GM18519 (cell line): ENCODE measurements around the gene YPEL3.

Source experiments
- ATAC-seq: cut with Tn5 transposase; IDR thresholded peaks from one replicate; pipeline ENCODE4 v1.9.1; 2021; ENCODE audit warnings: mild to moderate bottlenecking, moderate library complexity; ENCODE audit not compliant: unreplicated experiment, low FRiP score

The YPEL3 gene

GRCh38 chr16:30075503-30076275 is 20.3 kb downstream of the YPEL3 start, which contains the start of gene PPP4C:
Gene PPP4C (plus strand): TSS chr16:30075994. CDS start chr16:30076378, 384 bp downstream.
- ATAC-seq, result no peak

- ATAC-seq, result no peak
Observed at GRCh38 chr16:30070490-30070889, 25.5 kb downstream of the YPEL3 start.

- ATAC-seq, result no peak
Observed at GRCh38 chr16:30069611-30070462, 26.2 kb downstream of the YPEL3 start.

GRCh38 chr16:30068750-30069610 is 27.0 kb downstream of the YPEL3 start:
- no peak for ATAC-seq

DNA sequence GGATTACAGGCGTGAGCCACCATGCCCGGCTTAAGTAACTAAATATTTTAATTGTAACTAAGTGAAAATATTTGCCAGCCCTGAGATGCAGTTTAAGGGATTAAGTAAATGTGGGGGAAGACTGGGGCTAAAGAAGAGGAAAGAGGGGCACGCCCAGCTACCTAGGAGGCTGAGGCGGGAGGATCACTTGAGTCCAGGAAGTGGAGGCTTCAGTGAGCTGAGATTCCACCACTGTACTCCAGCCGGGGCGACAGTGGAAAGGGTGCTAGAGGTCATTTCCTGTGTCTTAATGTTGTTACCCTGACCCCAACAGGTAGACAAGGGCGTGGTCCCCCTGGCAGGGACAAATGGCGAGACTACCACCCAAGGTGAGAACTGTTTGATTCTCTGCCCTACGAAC is 27.7 kb downstream of the YPEL3 start:
- ATAC-seq, result no peak

DNA sequence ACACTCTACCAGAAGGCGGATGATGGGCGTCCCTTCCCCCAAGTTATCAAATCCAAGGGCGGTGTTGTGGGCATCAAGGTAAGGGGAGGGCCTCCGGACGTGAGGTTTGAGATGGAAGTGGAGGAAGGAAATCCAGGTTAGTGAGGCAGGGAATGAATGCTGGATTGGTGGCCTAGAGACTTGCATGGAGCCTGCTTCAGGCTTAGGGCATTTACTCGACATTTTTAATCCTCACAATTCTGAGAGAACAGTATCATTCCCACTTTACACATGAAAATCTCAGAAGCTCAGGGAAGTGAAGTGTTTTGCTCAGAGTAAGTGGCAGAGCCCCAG is 28.5 kb downstream of the YPEL3 start:
- no peak for ATAC-seq

DNA sequence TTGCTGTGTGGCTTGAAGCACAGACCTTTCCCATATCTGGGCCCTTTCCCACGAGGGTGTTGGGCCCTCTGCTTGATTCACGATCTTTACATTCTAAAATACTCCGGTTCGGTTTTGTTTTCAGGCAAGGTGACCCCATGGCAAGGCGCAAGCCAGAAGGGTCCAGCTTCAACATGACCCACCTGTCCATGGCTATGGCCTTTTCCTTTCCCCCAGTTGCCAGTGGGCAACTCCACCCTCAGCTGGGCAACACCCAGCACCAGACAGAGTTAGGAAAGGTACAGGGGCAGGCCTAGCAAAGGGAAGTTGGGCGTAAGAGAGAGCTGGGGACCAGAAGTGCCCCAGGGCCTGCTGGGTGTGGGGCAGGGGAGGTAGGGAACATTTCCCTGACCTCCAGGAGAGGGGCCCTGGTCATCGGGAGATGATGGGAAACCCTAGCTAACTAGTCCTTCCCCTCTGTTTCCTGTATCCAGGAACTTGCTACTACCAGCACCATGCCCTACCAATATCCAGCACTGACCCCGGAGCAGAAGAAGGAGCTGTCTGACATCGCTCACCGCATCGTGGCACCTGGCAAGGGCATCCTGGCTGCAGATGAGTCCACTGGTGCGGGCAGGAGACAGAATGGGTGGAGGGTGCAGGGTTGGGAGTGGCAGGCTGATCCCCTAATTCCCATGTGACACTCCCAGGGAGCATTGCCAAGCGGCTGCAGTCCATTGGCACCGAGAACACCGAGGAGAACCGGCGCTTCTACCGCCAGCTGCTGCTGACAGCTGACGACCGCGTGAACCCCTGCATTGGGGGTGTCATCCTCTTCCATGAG is 29.0 kb downstream of the YPEL3 start:
- no peak for ATAC-seq

DNA sequence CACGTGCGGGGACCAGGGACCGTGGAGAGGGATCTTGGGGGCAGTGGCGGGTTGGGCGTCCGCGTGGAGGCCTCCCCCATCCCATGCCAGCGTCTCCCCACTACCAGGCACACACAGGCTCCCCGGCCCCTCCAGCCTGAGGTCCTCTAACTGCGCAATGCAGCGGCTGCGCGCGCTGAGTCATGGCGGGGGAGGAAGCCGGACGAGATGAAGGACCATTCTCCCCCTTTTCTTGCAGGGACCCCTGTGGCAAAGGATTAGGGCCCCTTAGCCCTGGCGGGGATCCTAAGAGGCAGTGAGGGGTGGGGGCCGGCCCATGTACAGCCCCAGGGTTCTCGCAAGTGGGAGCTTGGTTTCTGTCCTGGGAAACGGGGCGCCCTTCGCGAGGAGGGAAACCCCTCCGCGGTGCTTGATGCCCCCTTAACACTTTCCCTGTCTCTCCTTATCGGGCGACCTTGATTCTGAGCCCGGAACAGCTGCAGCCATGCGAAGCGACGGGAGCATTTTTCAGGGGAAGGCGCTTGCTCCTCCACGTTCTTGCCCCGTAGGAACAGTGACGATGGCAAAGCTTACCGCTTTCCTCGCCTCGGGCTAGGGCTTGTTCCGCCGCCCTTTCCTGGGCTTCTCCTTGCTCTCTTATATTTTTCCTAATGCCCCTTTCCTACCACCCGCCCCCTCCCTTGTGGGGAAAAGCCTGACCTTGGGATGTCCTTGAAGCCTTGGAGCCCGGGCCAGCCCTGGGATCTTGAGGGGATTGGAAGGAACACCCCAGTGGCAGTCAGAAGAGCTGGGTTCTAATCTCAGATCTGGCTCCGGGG is 29.9 kb downstream of the YPEL3 start:
- no peak for ATAC-seq

DNA sequence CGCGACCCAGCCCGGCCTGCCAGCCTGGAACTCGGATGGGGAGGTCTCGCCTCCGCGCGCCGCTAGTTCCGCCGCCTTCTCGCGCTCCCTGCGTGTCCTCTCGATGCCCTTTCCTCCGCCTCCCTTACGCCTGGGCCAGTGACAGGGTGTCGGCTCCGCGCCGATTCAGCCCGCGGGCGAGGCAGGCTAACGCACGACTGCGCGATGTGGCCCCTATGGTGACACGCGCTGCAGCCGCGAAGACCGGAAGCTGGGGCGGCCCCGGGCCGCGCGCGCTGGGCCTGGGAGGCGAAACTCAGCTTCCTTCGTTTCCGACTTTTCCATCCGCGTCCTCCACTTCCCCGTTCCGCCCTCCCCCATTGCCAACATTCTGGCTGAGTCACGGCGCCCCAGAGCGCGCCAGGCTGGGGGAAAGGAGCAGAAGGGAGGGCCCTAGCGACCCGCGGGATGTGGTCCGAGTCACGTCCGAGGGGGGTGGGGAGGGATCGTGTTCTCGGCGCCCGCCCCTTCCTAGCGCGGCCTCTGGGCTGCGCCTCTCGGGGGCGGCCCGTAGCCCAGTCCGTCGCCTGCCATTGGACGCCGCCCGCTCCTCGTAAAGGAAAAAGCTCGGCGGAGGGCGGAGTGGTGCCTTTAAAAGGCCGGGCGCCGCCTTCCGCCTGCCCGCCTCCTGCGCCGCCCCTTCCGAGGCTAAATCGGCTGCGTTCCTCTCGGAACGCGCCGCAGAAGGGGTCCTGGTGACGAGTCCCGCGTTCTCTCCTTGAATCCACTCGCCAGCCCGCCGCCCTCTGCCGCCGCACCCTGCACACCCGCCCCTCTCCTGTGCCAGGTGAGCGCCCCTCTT is 30.7 kb downstream of the YPEL3 start, which contains the start of gene ALDOA:
Gene ALDOA, plus strand, starts transcription at position 659 of the 841 bp plus-strand sequence. CDS start 1,138 bp downstream, outside the sequence.
- ATAC-seq, result peak; percentile 57

GRCh38 chr16:30064729-30065101 is 31.3 kb downstream of the YPEL3 start:
- no peak for ATAC-seq

- ATAC-seq, result no peak
Observed at GRCh38 chr16:30063893-30064728, 31.9 kb downstream of the YPEL3 start.

DNA sequence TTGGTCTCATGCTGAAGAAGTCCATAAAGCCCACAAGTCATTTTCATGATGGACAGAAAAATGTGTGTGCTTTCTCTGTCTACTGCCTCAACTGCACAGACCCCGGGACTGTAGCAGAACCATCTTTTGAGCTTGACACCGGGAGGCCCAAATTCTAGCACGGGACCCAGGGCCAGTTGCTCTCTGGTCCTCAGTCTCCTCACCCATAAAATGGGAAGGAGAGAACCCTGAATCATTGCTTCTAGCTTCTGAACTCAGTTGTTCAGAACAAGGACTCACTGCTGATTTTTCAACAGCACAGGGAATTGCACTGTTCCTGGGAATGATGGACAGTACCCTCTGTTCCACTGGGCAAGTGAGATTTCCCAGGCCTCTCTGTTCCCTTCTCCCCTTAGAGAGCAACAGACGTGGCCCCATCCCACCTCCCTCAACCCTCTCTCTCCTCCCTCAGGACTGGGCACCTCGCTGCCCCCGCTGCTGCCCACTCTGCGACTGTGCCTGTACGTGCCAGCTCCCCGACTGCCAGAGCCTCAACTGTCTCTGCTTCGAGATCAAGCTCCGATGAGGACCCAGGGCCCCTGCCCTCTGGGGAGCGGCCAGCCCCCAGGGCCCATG is 32.6 kb downstream of the YPEL3 start:
- no peak for ATAC-seq

DNA sequence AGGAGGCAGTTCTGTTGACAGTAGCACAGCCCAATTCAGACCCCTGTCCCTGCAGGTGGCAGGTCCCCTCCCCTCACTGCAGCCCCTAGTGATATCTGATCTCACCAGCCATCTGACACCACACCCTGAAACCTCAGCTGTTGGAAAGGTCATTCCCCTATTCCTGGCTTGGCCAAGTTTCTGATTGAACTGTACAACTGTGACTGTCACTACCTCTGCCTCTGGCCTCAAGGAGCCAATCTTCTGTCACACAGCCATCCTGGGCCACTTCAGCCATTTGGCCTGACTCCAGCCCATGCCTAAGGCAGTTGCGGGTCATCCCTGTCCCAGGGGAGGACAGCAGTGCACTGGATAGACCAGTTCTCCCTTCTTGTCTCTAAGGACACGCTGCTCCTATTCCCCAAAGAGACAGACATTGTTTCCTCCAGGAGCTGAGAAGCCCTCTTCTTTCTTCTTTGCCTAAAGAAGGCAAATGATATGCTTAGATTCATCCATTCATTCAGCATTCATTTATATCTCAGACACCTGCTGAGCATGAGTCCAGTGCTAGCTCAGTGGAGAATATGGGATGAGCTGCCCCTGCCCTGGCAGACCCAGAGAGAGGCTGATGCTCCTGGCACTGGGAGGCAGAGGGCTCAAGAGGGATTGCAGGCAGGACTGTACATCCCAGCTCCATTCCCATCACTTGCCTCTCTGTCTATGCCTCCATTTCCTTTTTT is 35.0 kb downstream of the YPEL3 start:
- ATAC-seq, result no peak

GRCh38 chr16:30060346-30060745 is 35.7 kb downstream of the YPEL3 start:
- ATAC-seq, result no peak

GRCh38 chr16:30054959-30055553 is 41.0 kb downstream of the YPEL3 start:
- no peak for ATAC-seq

DNA sequence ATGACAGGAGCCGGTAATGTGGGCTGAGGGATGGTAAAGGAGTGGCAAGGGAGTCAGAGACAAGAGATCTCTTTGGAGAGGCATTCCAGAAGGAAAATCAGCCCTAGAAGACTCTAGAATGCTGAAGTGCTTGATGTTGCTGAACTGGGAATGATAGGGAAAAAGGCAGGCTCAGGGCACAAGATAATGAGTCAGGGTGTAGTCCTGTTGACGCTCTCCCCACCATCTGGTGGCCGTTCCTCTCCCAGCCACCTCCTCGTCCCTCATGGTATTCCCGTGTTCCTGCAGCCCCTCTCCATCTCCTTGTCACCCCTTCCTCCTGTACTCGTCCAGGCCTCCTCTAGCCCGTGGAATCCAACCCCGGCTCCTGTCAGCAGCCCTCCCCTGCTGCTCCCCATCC is 41.6 kb downstream of the YPEL3 start:
- no peak for ATAC-seq
